ENCODE results near the gene WASF2.
"Not testable (repeated sequence)": the region's sequence is repeated elsewhere in the genome, so short reads cannot be mapped to it uniquely, and the experiment has no call there.

WASF2 gene

GRCh38 chr1:27413004-27413403 is 77.0 kb downstream of the WASF2 start:
- no peak for TF ChIP-seq CTCF (IDR thresholded peaks at IDR 0.05)
- Histone ChIP-seq H3K36me3 (peaks cover 100% of the 10 kb centered on the region), H3K9me3 (no peaks in the 10 kb centered on the region), H3K4me1 (ENCODE audit: control insufficient read depth in 1 of 2, insufficient read depth in 1 of 2, low read depth in 1 of 2, low read length in 1 of 2) (peaks cover 0 to 3% of the 10 kb centered on the region in 2 experiments), H3K4me3 (ENCODE audit: low read depth in 1 of 2, low read length in 1 of 2) (no peak overlapping the region), H3K27me3 (no peaks in the 10 kb centered on the region), H3K27ac (no peak overlapping the region)

- no peaks in the 10 kb centered on the region for H3K27me3 ChIP-seq
- H3K36me3 ChIP-seq: peaks cover 100% of the 10 kb centered on the region
- peaks cover 0 to 3% of the 10 kb centered on the region in 2 experiments for H3K4me1 ChIP-seq (ENCODE audit: control insufficient read depth in 1 of 2, insufficient read depth in 1 of 2, low read depth in 1 of 2, low read length in 1 of 2)
- no peaks in the 10 kb centered on the region for H3K9me3 ChIP-seq
- H3K4me3 ChIP-seq (ENCODE audit: low read depth in 1 of 2, low read length in 1 of 2): no peak overlapping the region
- no peak overlapping the region for H3K27ac ChIP-seq
- no peak for TF ChIP-seq CTCF (IDR thresholded peaks at IDR 0.05)
Observed at GRCh38 chr1:27412502-27412901, 77.5 kb downstream of the WASF2 start.

- Histone ChIP-seq H3K4me1 (ENCODE audit: control insufficient read depth in 1 of 2, insufficient read depth in 1 of 2, low read depth in 1 of 2, low read length in 1 of 2) (no peaks in the 10 kb centered on the region), H3K27ac (peak overlapping the region; percentile 18), H3K27me3 (no peaks in the 10 kb centered on the region), H3K9me3 (no peaks in the 10 kb centered on the region), H3K4me3 (ENCODE audit: low read depth in 1 of 2, low read length in 1 of 2) (no peak overlapping the region), H3K36me3 (peaks cover 100% of the 10 kb centered on the region)
- TF ChIP-seq CTCF (IDR thresholded peaks at IDR 0.05): no peak
Observed at GRCh38 chr1:27410709-27411108, 79.3 kb downstream of the WASF2 start.

- Histone ChIP-seq H3K9me3 (no peaks in the 10 kb centered on the region), H3K27me3 (no peaks in the 10 kb centered on the region), H3K4me1 (ENCODE audit: control insufficient read depth in 1 of 2, insufficient read depth in 1 of 2, low read depth in 1 of 2, low read length in 1 of 2) (no peaks in the 10 kb centered on the region), H3K36me3 (peaks cover 99% of the 10 kb centered on the region), H3K4me3 (ENCODE audit: low read depth in 1 of 2, low read length in 1 of 2) (no peak overlapping the region), H3K27ac (no peak overlapping the region)
- TF ChIP-seq CTCF (IDR thresholded peaks at IDR 0.05): no peak
Observed at GRCh38 chr1:27409669-27410068, 80.3 kb downstream of the WASF2 start.

- H3K9me3 ChIP-seq: no peaks in the 10 kb centered on the region
- H3K4me1 ChIP-seq (ENCODE audit: control insufficient read depth in 1 of 2, insufficient read depth in 1 of 2, low read depth in 1 of 2, low read length in 1 of 2): peaks cover 2 to 10% of the 10 kb centered on the region in 2 experiments
- TF ChIP-seq CTCF (IDR thresholded peaks at IDR 0.05): no peak
- H3K4me3 ChIP-seq (ENCODE audit: low read depth in 1 of 2, low read length in 1 of 2): no peak overlapping the region
- peaks cover 98% of the 10 kb centered on the region for H3K36me3 ChIP-seq
- H3K27ac ChIP-seq: no peak overlapping the region
- no peaks in the 10 kb centered on the region for H3K27me3 ChIP-seq
Observed at GRCh38 chr1:27408151-27408550, 81.8 kb downstream of the WASF2 start.

- H3K9me3 ChIP-seq; H3K27me3 ChIP-seq; H3K4me3 ChIP-seq (ENCODE audit: low read depth in 1 of 2, low read length in 1 of 2); H3K27ac ChIP-seq: not testable (repeated sequence)
- H3K4me1 ChIP-seq (ENCODE audit: control insufficient read depth in 1 of 2, insufficient read depth in 1 of 2, low read depth in 1 of 2, low read length in 1 of 2): peaks cover 3 to 13% of the 10 kb centered on the region in 2 experiments
- H3K36me3 ChIP-seq: peaks cover 85% of the 10 kb centered on the region
Observed at GRCh38 chr1:27406791-27407190, 83.2 kb downstream of the WASF2 start.
